HEK293 (cell line): ENCODE results near the gene BPNT1.
A peak's percentile ranks its signal among the peaks of the same experiment; 100 is the strongest.

Source experiments
- GLI4 ChIP-seq: fragments of 450-650 bp; formaldehyde crosslinking; IDR thresholded peaks from 2 replicates; pipeline ENCODE4 v1.5.1; 2016; ENCODE audit warnings: missing biosample characterization, missing genetic modification characterization
- MEIS1 ChIP-seq: sonication (generic); formaldehyde crosslinking; IDR thresholded peaks from 2 replicates; pipeline ENCODE4 v1.8.1; 2022; ENCODE audit warnings: missing genetic modification reagents, mild to moderate bottlenecking, borderline replicate concordance
- RBAK ChIP-seq: fragments of 450-650 bp; formaldehyde crosslinking; IDR thresholded peaks from 2 replicates; pipeline ENCODE4 v1.5.1; 2016; ENCODE audit warnings: missing biosample characterization, missing genetic modification characterization
- TCF7L2 ChIP-seq: IDR thresholded peaks from 2 replicates; pipeline ENCODE4 v1.6.1; 2011; ENCODE audit warnings: low read depth, mild to moderate bottlenecking, inconsistent platforms, low read length, moderate library complexity, borderline replicate concordance
- YY2 ChIP-seq: fragments of 450-650 bp; formaldehyde crosslinking; IDR thresholded peaks from 2 replicates; pipeline ENCODE4 v1.5.1; 2016; ENCODE audit warnings: missing biosample characterization, missing genetic modification characterization
- ZBTB10 ChIP-seq: fragments of 450-650 bp; formaldehyde crosslinking; IDR thresholded peaks from 2 replicates; pipeline ENCODE4 v1.5.1; 2016; ENCODE audit warnings: missing biosample characterization, missing genetic modification characterization
- ZBTB11 ChIP-seq: fragments of 450-650 bp; formaldehyde crosslinking; conservative IDR thresholded peaks from 2 replicates; pipeline ENCODE4 v1.5.1; 2016; ENCODE audit warnings: low read depth, missing biosample characterization, missing genetic modification characterization
- ZBTB20 ChIP-seq: fragments of 450-650 bp; formaldehyde crosslinking; IDR thresholded peaks from 2 replicates; pipeline ENCODE4 v1.5.1; 2016; ENCODE audit warnings: missing biosample characterization, missing genetic modification characterization
- ZFP37 ChIP-seq: fragments of 450-650 bp; formaldehyde crosslinking; IDR thresholded peaks from 2 replicates; pipeline ENCODE4 v1.5.1; 2016; ENCODE audit warnings: missing biosample characterization, missing genetic modification characterization
- ZNF2 ChIP-seq: fragments of 450-650 bp; formaldehyde crosslinking; IDR thresholded peaks from 2 replicates; pipeline ENCODE4 v1.5.1; 2016; ENCODE audit warnings: missing biosample characterization, missing genetic modification characterization
- ZNF221 ChIP-seq: fragments of 450-650 bp; formaldehyde crosslinking; IDR thresholded peaks from 2 replicates; pipeline ENCODE4 v1.5.1; 2017; ENCODE audit warnings: missing biosample characterization, missing genetic modification characterization, borderline replicate concordance
- ZNF223 ChIP-seq: fragments of 450-650 bp; formaldehyde crosslinking; IDR thresholded peaks from 2 replicates; pipeline ENCODE4 v1.5.1; 2016; ENCODE audit warnings: missing biosample characterization, missing genetic modification characterization
- ZNF23 ChIP-seq: fragments of 450-650 bp; formaldehyde crosslinking; IDR thresholded peaks from 2 replicates; pipeline ENCODE4 v1.5.1; 2016; ENCODE audit warnings: missing biosample characterization, missing genetic modification characterization, borderline replicate concordance
- ZNF266 ChIP-seq: fragments of 450-650 bp; formaldehyde crosslinking; IDR thresholded peaks from 2 replicates; pipeline ENCODE4 v1.5.1; 2016; ENCODE audit warnings: missing biosample characterization, missing genetic modification characterization, low read depth
- ZNF426 ChIP-seq: fragments of 450-650 bp; formaldehyde crosslinking; IDR thresholded peaks from 2 replicates; pipeline ENCODE4 v1.5.1; 2017; ENCODE audit warnings: missing biosample characterization, missing genetic modification characterization, mild to moderate bottlenecking, inconsistent platforms, moderate library complexity
- ZNF433 ChIP-seq: fragments of 450-650 bp; formaldehyde crosslinking; IDR thresholded peaks from 2 replicates; pipeline ENCODE4 v1.5.1; 2016; ENCODE audit warnings: missing biosample characterization, missing genetic modification characterization, low read depth
- ZNF488 ChIP-seq: fragments of 450-650 bp; formaldehyde crosslinking; IDR thresholded peaks from 2 replicates; pipeline ENCODE4 v1.5.1; 2016; ENCODE audit warnings: missing biosample characterization, missing genetic modification characterization
- ZNF514 ChIP-seq: fragments of 450-650 bp; formaldehyde crosslinking; IDR thresholded peaks from 2 replicates; pipeline ENCODE4 v1.5.1; 2016; ENCODE audit warnings: missing biosample characterization, missing genetic modification characterization
- ZNF521 ChIP-seq: fragments of 450-650 bp; formaldehyde crosslinking; IDR thresholded peaks from 2 replicates; pipeline ENCODE4 v1.5.1; 2017; ENCODE audit warnings: missing biosample characterization, mild to moderate bottlenecking, missing genetic modification characterization
- ZNF548 ChIP-seq: fragments of 450-650 bp; formaldehyde crosslinking; IDR thresholded peaks from 2 replicates; pipeline ENCODE4 v1.5.1; 2016; ENCODE audit warnings: missing biosample characterization, missing genetic modification characterization
- ZNF549 ChIP-seq: fragments of 450-650 bp; IDR thresholded peaks from 2 replicates; pipeline ENCODE4 v1.5.1; 2018; ENCODE audit warnings: missing biosample characterization, missing genetic modification characterization, mild to moderate bottlenecking, inconsistent platforms, moderate library complexity
- ZNF571 ChIP-seq: fragments of 450-650 bp; formaldehyde crosslinking; IDR thresholded peaks from 2 replicates; pipeline ENCODE4 v1.5.0; 2017; ENCODE audit warnings: missing biosample characterization, missing genetic modification characterization
- ZNF585B ChIP-seq: fragments of 450-650 bp; formaldehyde crosslinking; IDR thresholded peaks from 2 replicates; pipeline ENCODE4 v1.5.1; 2016; ENCODE audit warnings: missing biosample characterization, missing genetic modification characterization
- ZNF610 ChIP-seq: fragments of 450-650 bp; formaldehyde crosslinking; IDR thresholded peaks from 2 replicates; pipeline ENCODE4 v1.5.1; 2016; ENCODE audit warnings: missing biosample characterization, missing genetic modification characterization, borderline replicate concordance
- ZNF623 ChIP-seq: fragments of 450-650 bp; formaldehyde crosslinking; IDR thresholded peaks from 2 replicates; pipeline ENCODE4 v1.5.1; 2016; ENCODE audit warnings: missing biosample characterization, missing genetic modification characterization
- ZNF664 ChIP-seq: fragments of 450-650 bp; formaldehyde crosslinking; IDR thresholded peaks from 2 replicates; pipeline ENCODE4 v1.5.1; 2016; ENCODE audit warnings: missing biosample characterization, missing genetic modification characterization
- ZNF677 ChIP-seq: fragments of 450-650 bp; IDR thresholded peaks from 2 replicates; pipeline ENCODE4 v1.5.0; 2018; ENCODE audit warnings: missing biosample characterization, mild to moderate bottlenecking, missing genetic modification characterization, moderate library complexity
- ZNF777 ChIP-seq: fragments of 450-650 bp; formaldehyde crosslinking; IDR thresholded peaks from 2 replicates; pipeline ENCODE4 v1.5.1; 2017; ENCODE audit warnings: missing biosample characterization, missing genetic modification characterization, borderline replicate concordance
- ZNF791 ChIP-seq: fragments of 450-650 bp; formaldehyde crosslinking; IDR thresholded peaks from 2 replicates; pipeline ENCODE4 v1.5.1; 2016; ENCODE audit warnings: missing biosample characterization, missing genetic modification characterization
- ZSCAN16 ChIP-seq: fragments of 450-650 bp; formaldehyde crosslinking; IDR thresholded peaks from 2 replicates; pipeline ENCODE4 v1.5.1; 2016; ENCODE audit warnings: missing biosample characterization, missing genetic modification characterization
- TF ChIP-seq, protein P1 (sequence below): fragments of 450-650 bp; formaldehyde crosslinking; IDR thresholded peaks from 2 replicates; pipeline ENCODE4 v1.5.1; 2016; ENCODE audit warnings: missing biosample characterization, missing genetic modification characterization
- TF ChIP-seq, protein P2 (sequence below): fragments of 450-650 bp; formaldehyde crosslinking; IDR thresholded peaks from 2 replicates; pipeline ENCODE4 v1.5.1; 2016; ENCODE audit warnings: missing biosample characterization, missing genetic modification characterization

The BPNT1 gene

GRCh38 chr1:220119043-220119512 lies 29.5 kb upstream of the BPNT1 start (continued):
- TF ChIP-seq ZBTB11 (tag by site-specific recombination) (no peak), GLI4 (tag by site-specific recombination) (no peak), ZFP37 (tag by site-specific recombination) (peak; percentile 91; the same call in 1 of the 2 replicates), ZSCAN16 (tag by site-specific recombination) (no peak), ZBTB20 (tag by site-specific recombination) (no peak), ZBTB10 (tag by site-specific recombination) (no peak), ZNF571 (tag by site-specific recombination) (no peak), ZNF664 (tag by site-specific recombination) (no peak), ZNF223 (tag by site-specific recombination) (no peak), TCF7L2 (peak; percentile 96), ZNF488 (tag by site-specific recombination) (no peak; the same call in 1 of the 2 replicates), ZNF677 (tag by site-specific recombination) (no peak), ZNF791 (tag by site-specific recombination) (no peak), ZNF585B (tag by site-specific recombination) (no peak), ZNF2 (tag by site-specific recombination) (peak; percentile 93), ZNF521 (tag by site-specific recombination) (no peak), ZNF548 (tag by site-specific recombination) (no peak), ZNF221 (tag by site-specific recombination) (no peak), ZNF433 (tag by site-specific recombination) (no peak), ZNF777 (tag by site-specific recombination) (no peak), ZNF266 (tag by site-specific recombination) (no peak), ZNF623 (tag by site-specific recombination) (no peak), ZNF610 (peak; percentile 78), MEIS1 (CRISPR knock-in tag) (no peak), ZNF514 (tag by site-specific recombination) (no peak), ZNF426 (tag by site-specific recombination) (no peak), YY2 (tag by site-specific recombination) (no peak), RBAK (no peak), ZNF23 (no peak), ZNF549 (tag by site-specific recombination) (no peak)
- TF ChIP-seq, protein P1, sequence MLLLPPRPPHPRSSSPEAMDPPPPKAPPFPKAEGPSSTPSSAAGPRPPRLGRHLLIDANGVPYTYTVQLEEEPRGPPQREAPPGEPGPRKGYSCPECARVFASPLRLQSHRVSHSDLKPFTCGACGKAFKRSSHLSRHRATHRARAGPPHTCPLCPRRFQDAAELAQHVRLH (tag by site-specific recombination), result peak; percentile 97
- TF ChIP-seq, protein P2, sequence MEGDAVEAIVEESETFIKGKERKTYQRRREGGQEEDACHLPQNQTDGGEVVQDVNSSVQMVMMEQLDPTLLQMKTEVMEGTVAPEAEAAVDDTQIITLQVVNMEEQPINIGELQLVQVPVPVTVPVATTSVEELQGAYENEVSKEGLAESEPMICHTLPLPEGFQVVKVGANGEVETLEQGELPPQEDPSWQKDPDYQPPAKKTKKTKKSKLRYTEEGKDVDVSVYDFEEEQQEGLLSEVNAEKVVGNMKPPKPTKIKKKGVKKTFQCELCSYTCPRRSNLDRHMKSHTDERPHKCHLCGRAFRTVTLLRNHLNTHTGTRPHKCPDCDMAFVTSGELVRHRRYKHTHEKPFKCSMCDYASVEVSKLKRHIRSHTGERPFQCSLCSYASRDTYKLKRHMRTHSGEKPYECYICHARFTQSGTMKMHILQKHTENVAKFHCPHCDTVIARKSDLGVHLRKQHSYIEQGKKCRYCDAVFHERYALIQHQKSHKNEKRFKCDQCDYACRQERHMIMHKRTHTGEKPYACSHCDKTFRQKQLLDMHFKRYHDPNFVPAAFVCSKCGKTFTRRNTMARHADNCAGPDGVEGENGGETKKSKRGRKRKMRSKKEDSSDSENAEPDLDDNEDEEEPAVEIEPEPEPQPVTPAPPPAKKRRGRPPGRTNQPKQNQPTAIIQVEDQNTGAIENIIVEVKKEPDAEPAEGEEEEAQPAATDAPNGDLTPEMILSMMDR, result no peak
